ENCODE data around the gene ENTPD3. TPM values are rescaled to one million over a fixed set of nuclear protein-coding genes. Genes with fewer than 3 reads are reported as not detected.
A peak's percentile ranks its signal among the peaks of the same experiment; 100 is the strongest.

ENTPD3 gene
- total and polyA plus RNA-seq, 2 of the 13 experiments (the other 11 are each of a cell fraction or from before 2014, with no cell fraction given), result 0.07 TPM; not detected in 1

DNA sequence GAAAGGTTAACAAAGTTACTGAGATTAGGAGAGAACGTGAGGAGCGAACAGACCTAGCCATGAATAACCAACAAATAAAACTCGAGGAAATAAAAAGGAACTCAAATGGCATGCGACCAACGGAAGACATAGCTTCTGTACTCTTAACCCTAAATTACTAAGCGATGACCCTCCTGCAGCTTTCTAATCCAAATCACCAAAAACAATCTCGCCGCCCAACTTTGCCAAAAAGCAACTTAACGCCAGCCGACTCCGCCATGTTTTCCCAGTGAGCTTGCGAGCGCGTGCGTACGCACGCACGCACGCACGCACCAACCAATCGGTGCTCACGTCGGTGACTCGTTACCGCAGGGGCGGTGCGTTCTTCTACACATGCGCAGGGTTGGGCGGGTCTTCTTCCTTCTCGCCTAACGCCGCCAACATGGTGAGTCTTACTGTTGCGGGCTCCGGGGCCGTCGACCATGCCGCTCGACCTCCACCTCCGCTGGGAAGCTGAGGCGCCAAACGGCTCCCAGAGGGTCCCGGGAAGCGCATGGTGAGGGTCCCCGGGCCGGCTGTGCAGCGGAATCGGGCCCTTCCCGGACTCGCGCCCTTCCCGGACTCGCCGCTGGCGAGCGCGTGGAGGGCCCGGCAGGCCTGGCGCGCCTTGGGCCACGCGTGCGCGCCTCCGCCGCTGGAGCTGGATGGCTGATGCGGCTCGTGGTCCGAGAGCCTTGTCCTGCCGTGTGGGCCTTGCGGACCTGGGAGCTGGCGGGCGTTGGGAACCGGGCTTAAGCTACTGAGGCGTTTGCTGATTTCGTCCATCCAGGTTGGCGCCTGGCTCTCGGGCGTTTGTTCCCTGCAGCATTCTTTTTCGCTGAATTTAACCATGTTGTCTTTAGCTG, 70.2 kb downstream of the ENTPD3 start, which contains the start of gene RPL14 (continued):
- TF ChIP-seq ZFX (CRISPR knock-in tag; IDR thresholded peaks at IDR 0.05; ENCODE audit: low read depth) (peak; percentile 98), ZNF547 (CRISPR knock-in tag; IDR thresholded peaks at IDR 0.05) (peak; percentile 91), PRPF4 (IDR thresholded peaks at IDR 0.05; ENCODE audit: low read depth, low read length, poor library complexity, severe bottlenecking) (no peak), FOXK2 (IDR thresholded peaks at IDR 0.05) (peak; percentile 67; the same call in 1 of the 2 replicates), ZNF224 (CRISPR knock-in tag; IDR thresholded peaks at IDR 0.05) (0 out of 2 replicates have a peak, but pooled peaks have one; percentile 69), TAF1 (CRISPR knock-in tag; IDR thresholded peaks at IDR 0.05) (peak; percentile 95), ZNF264 (CRISPR knock-in tag; IDR thresholded peaks at IDR 0.05) (no peak), HNF4G (IDR thresholded peaks at IDR 0.05; ENCODE audit: borderline replicate concordance, low read depth, low read length) (no peak), HNF4G (CRISPR knock-in tag; IDR thresholded peaks at IDR 0.05; ENCODE audit: borderline replicate concordance, low read depth) (peak; percentile 49; the same call in 1 of the 2 replicates), ZNF30 (CRISPR knock-in tag; IDR thresholded peaks at IDR 0.05) (no peak), WIZ (CRISPR knock-in tag; IDR thresholded peaks at IDR 0.05) (no peak), GATAD2A (CRISPR knock-in tag; IDR thresholded peaks at IDR 0.05) (no peak), ZNF317 (CRISPR knock-in tag; IDR thresholded peaks at IDR 0.05) (no peak), AHR (CRISPR knock-in tag; IDR thresholded peaks at IDR 0.05) (peak; percentile 78; the same call in 1 of the 2 replicates), ZMYM2 (CRISPR knock-in tag; IDR thresholded peaks at IDR 0.05) (no peak), ZNF34 (CRISPR knock-in tag; IDR thresholded peaks at IDR 0.05; ENCODE audit: borderline replicate concordance) (no peak), ZNF850 (CRISPR knock-in tag; conservative IDR thresholded peaks at IDR 0.05) (no peak)
- TF ChIP-seq, protein P1, sequence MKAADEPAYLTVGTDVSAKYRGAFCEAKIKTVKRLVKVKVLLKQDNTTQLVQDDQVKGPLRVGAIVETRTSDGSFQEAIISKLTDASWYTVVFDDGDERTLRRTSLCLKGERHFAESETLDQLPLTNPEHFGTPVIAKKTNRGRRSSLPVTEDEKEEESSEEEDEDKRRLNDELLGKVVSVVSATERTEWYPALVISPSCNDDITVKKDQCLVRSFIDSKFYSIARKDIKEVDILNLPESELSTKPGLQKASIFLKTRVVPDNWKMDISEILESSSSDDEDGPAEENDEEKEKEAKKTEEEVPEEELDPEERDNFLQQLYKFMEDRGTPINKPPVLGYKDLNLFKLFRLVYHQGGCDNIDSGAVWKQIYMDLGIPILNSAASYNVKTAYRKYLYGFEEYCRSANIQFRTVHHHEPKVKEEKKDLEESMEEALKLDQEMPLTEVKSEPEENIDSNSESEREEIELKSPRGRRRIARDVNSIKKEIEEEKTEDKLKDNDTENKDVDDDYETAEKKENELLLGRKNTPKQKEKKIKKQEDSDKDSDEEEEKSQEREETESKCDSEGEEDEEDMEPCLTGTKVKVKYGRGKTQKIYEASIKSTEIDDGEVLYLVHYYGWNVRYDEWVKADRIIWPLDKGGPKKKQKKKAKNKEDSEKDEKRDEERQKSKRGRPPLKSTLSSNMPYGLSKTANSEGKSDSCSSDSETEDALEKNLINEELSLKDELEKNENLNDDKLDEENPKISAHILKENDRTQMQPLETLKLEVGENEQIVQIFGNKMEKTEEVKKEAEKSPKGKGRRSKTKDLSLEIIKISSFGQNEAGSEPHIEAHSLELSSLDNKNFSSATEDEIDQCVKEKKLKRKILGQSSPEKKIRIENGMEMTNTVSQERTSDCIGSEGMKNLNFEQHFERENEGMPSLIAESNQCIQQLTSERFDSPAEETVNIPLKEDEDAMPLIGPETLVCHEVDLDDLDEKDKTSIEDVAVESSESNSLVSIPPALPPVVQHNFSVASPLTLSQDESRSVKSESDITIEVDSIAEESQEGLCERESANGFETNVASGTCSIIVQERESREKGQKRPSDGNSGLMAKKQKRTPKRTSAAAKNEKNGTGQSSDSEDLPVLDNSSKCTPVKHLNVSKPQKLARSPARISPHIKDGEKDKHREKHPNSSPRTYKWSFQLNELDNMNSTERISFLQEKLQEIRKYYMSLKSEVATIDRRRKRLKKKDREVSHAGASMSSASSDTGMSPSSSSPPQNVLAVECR (CRISPR knock-in tag; IDR thresholded peaks at IDR 0.05; ENCODE audit: borderline replicate concordance), result peak; percentile 80; the same call in 1 of the 2 replicates
- TF ChIP-seq, protein P2, sequence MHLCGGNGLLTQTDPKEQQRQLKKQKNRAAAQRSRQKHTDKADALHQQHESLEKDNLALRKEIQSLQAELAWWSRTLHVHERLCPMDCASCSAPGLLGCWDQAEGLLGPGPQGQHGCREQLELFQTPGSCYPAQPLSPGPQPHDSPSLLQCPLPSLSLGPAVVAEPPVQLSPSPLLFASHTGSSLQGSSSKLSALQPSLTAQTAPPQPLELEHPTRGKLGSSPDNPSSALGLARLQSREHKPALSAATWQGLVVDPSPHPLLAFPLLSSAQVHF (CRISPR knock-in tag; IDR thresholded peaks at IDR 0.05), result peak; percentile 78; the same call in 1 of the 2 replicates
- TF ChIP-seq, protein P3, sequence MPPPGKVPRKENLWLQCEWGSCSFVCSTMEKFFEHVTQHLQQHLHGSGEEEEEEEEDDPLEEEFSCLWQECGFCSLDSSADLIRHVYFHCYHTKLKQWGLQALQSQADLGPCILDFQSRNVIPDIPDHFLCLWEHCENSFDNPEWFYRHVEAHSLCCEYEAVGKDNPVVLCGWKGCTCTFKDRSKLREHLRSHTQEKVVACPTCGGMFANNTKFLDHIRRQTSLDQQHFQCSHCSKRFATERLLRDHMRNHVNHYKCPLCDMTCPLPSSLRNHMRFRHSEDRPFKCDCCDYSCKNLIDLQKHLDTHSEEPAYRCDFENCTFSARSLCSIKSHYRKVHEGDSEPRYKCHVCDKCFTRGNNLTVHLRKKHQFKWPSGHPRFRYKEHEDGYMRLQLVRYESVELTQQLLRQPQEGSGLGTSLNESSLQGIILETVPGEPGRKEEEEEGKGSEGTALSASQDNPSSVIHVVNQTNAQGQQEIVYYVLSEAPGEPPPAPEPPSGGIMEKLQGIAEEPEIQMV (CRISPR knock-in tag; IDR thresholded peaks at IDR 0.05; ENCODE audit: low read depth), result peak; percentile 53; the same call in 1 of the 2 replicates
